ENCODE results near the gene GJD2. TPM values are rescaled to one million over a fixed set of nuclear protein-coding genes. Genes with fewer than 3 reads are reported as not detected.
A peak's percentile ranks its signal among the peaks of the same experiment; 100 is the strongest.

The GJD2 gene
- total RNA-seq: not detected

- H3K4me1 ChIP-seq: peaks cover 0 to 6% (median 3%) of the 10 kb centered on the region in 4 donors
- no peak for TF ChIP-seq POLR2AphosphoS5 (IDR thresholded peaks at IDR 0.05)
- TF ChIP-seq CTCF (IDR thresholded peaks at IDR 0.05): no peak
- TF ChIP-seq POLR2A (IDR thresholded peaks at IDR 0.05): no peak
- TF ChIP-seq EP300 (IDR thresholded peaks at IDR 0.05; ENCODE audit: low read depth): no peak
- intact Hi-C loops (cut with DNase I; ENCODE audit: low total_unique reads) (no loop called here), in situ Hi-C loops (cut with MboI; ENCODE audit: low pct_ligation_motif_present in 1 of 4, low pct_unique_long_range_greater_than_20kb in 1 of 4, low sequenced_read_pairs in 3 of 4) (no loop called here)
- no peaks in the 10 kb centered on the region for H3K36me3 ChIP-seq
- 8 to 20% methylated on average over 1 to 46 of the region's 81 CpGs for WGBS, 2 donors (ENCODE audit: low coverage in 1 of 2)
- peaks cover 59% of the 10 kb centered on the region for H3K27me3 ChIP-seq
- no peak for DNase-seq
- H3K4me3 ChIP-seq: peak within 1 kb of the TSS in 1 of 4 donors; percentile 6
- no peak within 1 kb of the TSS for H3K27ac ChIP-seq
- no peaks in the 10 kb centered on the region for H3K9me3 ChIP-seq
These were observed at the start of gene GJD2 for GRCh38 chr15:34754674-34755418. Gene GJD2, minus strand, starts transcription at chr15:34754998. Its CDS starts 510 bp downstream, at chr15:34754488.

- WGBS, 2 donors (ENCODE audit: low coverage in 1 of 2): 75 to 84% methylated on average over 2 of the region's 2 CpGs
- TF ChIP-seq POLR2A (IDR thresholded peaks at IDR 0.05) (no peak), CTCF (IDR thresholded peaks at IDR 0.05) (no peak), EP300 (IDR thresholded peaks at IDR 0.05; ENCODE audit: low read depth) (no peak), POLR2AphosphoS5 (IDR thresholded peaks at IDR 0.05) (no peak)
- no peak for DNase-seq
- Histone ChIP-seq H3K4me3 (no peak overlapping the region), H3K36me3 (no peaks in the 10 kb centered on the region), H3K27ac (no peak overlapping the region), H3K27me3 (no peaks in the 10 kb centered on the region), H3K4me1 (no peaks in the 10 kb centered on the region), H3K9me3 (no peaks in the 10 kb centered on the region)
- in situ Hi-C loops (cut with MboI; ENCODE audit: low pct_ligation_motif_present in 1 of 4, low pct_unique_long_range_greater_than_20kb in 1 of 4, low sequenced_read_pairs in 3 of 4): no loop called here
- intact Hi-C loops (cut with DNase I; ENCODE audit: low total_unique reads): no loop called here
These were observed 49.3 kb upstream of the GJD2 start for GRCh38 chr15:34804113-34804512.

GRCh38 chr15:34802803-34803750 lies 48.3 kb upstream of the GJD2 start:
- intact Hi-C loops (cut with DNase I; ENCODE audit: low total_unique reads): no loop called here
- in situ Hi-C loops (cut with MboI; ENCODE audit: low pct_ligation_motif_present in 1 of 4, low pct_unique_long_range_greater_than_20kb in 1 of 4, low sequenced_read_pairs in 3 of 4): no loop called here

More at GRCh38 chr15:34802803-34803750, 48.3 kb upstream of the GJD2 start:
- Histone ChIP-seq H3K27ac (no peak overlapping the region), H3K9me3 (no peaks in the 10 kb centered on the region), H3K4me1 (no peaks in the 10 kb centered on the region), H3K36me3 (no peaks in the 10 kb centered on the region), H3K4me3 (no peak overlapping the region), H3K27me3 (no peaks in the 10 kb centered on the region)
- 85 to 89% methylated on average over 7 of the region's 7 CpGs for WGBS, 2 donors (ENCODE audit: low coverage in 1 of 2)
- no peak for TF ChIP-seq CTCF (IDR thresholded peaks at IDR 0.05)
- no peak for TF ChIP-seq POLR2A (IDR thresholded peaks at IDR 0.05)
- no peak for TF ChIP-seq EP300 (IDR thresholded peaks at IDR 0.05; ENCODE audit: low read depth)
- no peak for TF ChIP-seq POLR2AphosphoS5 (IDR thresholded peaks at IDR 0.05)
- no peak for DNase-seq
